ENCODE data around the gene H2AZ2. TPM values are rescaled to one million over a fixed set of nuclear protein-coding genes. Genes with fewer than 3 reads are reported as not detected.

The H2AZ2 gene
- total and polyA plus RNA-seq, 2 experiments from 2014 or later = 178 to 319 TPM

GRCh38 chr7:44858161-44858560 lies 10.3 kb upstream of the H2AZ2 start:
- no peak overlapping the region for H3K27ac ChIP-seq
- H3K4me1 ChIP-seq (ENCODE audit: low read depth) = no peaks in the 10 kb centered on the region
- H3K9me3 ChIP-seq (ENCODE audit: low read depth) = no peaks in the 10 kb centered on the region
- no peaks in the 10 kb centered on the region for H3K36me3 ChIP-seq
- TF ChIP-seq, protein P1, sequence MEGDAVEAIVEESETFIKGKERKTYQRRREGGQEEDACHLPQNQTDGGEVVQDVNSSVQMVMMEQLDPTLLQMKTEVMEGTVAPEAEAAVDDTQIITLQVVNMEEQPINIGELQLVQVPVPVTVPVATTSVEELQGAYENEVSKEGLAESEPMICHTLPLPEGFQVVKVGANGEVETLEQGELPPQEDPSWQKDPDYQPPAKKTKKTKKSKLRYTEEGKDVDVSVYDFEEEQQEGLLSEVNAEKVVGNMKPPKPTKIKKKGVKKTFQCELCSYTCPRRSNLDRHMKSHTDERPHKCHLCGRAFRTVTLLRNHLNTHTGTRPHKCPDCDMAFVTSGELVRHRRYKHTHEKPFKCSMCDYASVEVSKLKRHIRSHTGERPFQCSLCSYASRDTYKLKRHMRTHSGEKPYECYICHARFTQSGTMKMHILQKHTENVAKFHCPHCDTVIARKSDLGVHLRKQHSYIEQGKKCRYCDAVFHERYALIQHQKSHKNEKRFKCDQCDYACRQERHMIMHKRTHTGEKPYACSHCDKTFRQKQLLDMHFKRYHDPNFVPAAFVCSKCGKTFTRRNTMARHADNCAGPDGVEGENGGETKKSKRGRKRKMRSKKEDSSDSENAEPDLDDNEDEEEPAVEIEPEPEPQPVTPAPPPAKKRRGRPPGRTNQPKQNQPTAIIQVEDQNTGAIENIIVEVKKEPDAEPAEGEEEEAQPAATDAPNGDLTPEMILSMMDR (IDR thresholded peaks at IDR 0.05; ENCODE audit: low read depth, low read length) = no peak
- peaks cover 11% of the 10 kb centered on the region for H3K27me3 ChIP-seq
- DNase-seq (ENCODE audit: low read depth in 1 of 2, low spot score in 1 of 2) = no peak
- no peak overlapping the region for H3K4me3 ChIP-seq

GRCh38 chr7:44854644-44855364 lies 6.9 kb upstream of the H2AZ2 start:
- no peaks in the 10 kb centered on the region for H3K36me3 ChIP-seq
- H3K27ac ChIP-seq = no peak overlapping the region
- no peak for DNase-seq (ENCODE audit: low read depth in 1 of 2, low spot score in 1 of 2)
- no peaks in the 10 kb centered on the region for H3K27me3 ChIP-seq
- H3K9me3 ChIP-seq (ENCODE audit: low read depth) = no peaks in the 10 kb centered on the region
- H3K4me3 ChIP-seq = no peak overlapping the region
- TF ChIP-seq, protein P1 (IDR thresholded peaks at IDR 0.05; ENCODE audit: low read depth, low read length) = no peak
- no peaks in the 10 kb centered on the region for H3K4me1 ChIP-seq (ENCODE audit: low read depth)

GRCh38 chr7:44853391-44853790 lies 5.5 kb upstream of the H2AZ2 start:
- TF ChIP-seq, protein P1 (IDR thresholded peaks at IDR 0.05; ENCODE audit: low read depth, low read length) = no peak
- Histone ChIP-seq H3K27ac (no peak overlapping the region), H3K9me3 (ENCODE audit: low read depth) (no peaks in the 10 kb centered on the region), H3K4me3 (no peak overlapping the region), H3K27me3 (no peaks in the 10 kb centered on the region), H3K4me1 (ENCODE audit: low read depth) (no peaks in the 10 kb centered on the region), H3K36me3 (no peaks in the 10 kb centered on the region)
- DNase-seq (ENCODE audit: low read depth in 1 of 2, low spot score in 1 of 2) = peak in 1 of 2 donors; percentile 8

DNA sequence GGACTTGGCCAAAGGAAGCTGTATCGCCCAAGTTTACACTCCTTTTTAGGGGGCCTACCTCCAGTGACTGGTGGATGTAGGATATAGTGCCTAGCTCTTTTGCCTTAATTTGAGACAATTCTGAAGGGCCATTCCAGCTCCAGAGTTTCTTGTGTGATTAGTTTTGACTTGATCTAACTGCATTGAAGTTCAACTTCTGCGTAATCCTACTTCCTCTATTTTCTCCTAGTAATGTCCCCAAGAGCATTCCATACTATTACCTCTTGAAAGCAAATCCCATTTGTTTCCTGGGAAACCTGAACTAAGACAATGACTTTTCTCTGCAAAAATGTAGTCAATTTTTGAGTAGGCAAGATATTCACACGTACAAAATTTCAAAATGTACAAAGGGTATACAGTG lies 4.7 kb upstream of the H2AZ2 start:
- Histone ChIP-seq H3K4me3 (no peak overlapping the region), H3K9me3 (ENCODE audit: low read depth) (no peaks in the 10 kb centered on the region), H3K36me3 (no peaks in the 10 kb centered on the region), H3K27ac (no peak overlapping the region), H3K4me1 (ENCODE audit: low read depth) (no peaks in the 10 kb centered on the region), H3K27me3 (no peaks in the 10 kb centered on the region)
- DNase-seq (ENCODE audit: low read depth in 1 of 2, low spot score in 1 of 2) = no peak
- TF ChIP-seq, protein P1 (IDR thresholded peaks at IDR 0.05; ENCODE audit: low read depth, low read length) = no peak

- H3K4me3 ChIP-seq = no peak overlapping the region
- peak in 1 of 2 donors; percentile 58 for DNase-seq (ENCODE audit: low read depth in 1 of 2, low spot score in 1 of 2)
- TF ChIP-seq, protein P1 (IDR thresholded peaks at IDR 0.05; ENCODE audit: low read depth, low read length) = no peak
Observed at GRCh38 chr7:44849885-44850544, 2.1 kb upstream of the H2AZ2 start.

More at GRCh38 chr7:44849885-44850544, 2.1 kb upstream of the H2AZ2 start:
- Histone ChIP-seq H3K36me3 (no peaks in the 10 kb centered on the region), H3K27ac (no peak overlapping the region), H3K9me3 (ENCODE audit: low read depth) (no peaks in the 10 kb centered on the region), H3K4me1 (ENCODE audit: low read depth) (no peaks in the 10 kb centered on the region), H3K27me3 (no peaks in the 10 kb centered on the region)
